WERI-Rb-1 (cell line): ENCODE results near the gene GARIN5A.

Experiments used
- DNase-seq: peaks from one replicate; pipeline ENCODE4 v3.0.0-alpha.2; 2020
- H3K27ac ChIP-seq: fragments of 250-450 bp; sonication (Bioruptor Pico); 2 replicates; pipeline ENCODE4 v1.5.1; 2020; ENCODE audit warnings: mild to moderate bottlenecking, moderate library complexity
- H3K27me3 ChIP-seq: fragments of 250-450 bp; sonication (Bioruptor Pico); 2 replicates; pipeline ENCODE4 v1.5.1; 2021; ENCODE audit warnings: mild to moderate bottlenecking, low read depth, moderate library complexity; ENCODE audit not compliant: insufficient read depth, severe bottlenecking
- H3K36me3 ChIP-seq: fragments of 250-450 bp; sonication (Bioruptor Pico); 2 replicates; pipeline ENCODE4 v1.5.1; 2020; ENCODE audit warnings: mild to moderate bottlenecking, moderate library complexity
- H3K4me3 ChIP-seq: 2 replicates; pipeline ENCODE4 v1.5.1; 2011; ENCODE audit warnings: low read depth, mild to moderate bottlenecking, control low read depth, low read length
- H3K9me3 ChIP-seq: fragments of 250-450 bp; sonication (Bioruptor Pico); 2 replicates; pipeline ENCODE4 v1.5.1; 2021; ENCODE audit warnings: mild to moderate bottlenecking, moderate library complexity; ENCODE audit not compliant: severe bottlenecking
- TF ChIP-seq, protein P1 (sequence below): IDR thresholded peaks from 2 replicates; pipeline ENCODE4 v1.5.1; 2011; ENCODE audit warnings: low read depth, mild to moderate bottlenecking, control low read depth, inconsistent platforms, low read length

GARIN5A gene

DNA sequence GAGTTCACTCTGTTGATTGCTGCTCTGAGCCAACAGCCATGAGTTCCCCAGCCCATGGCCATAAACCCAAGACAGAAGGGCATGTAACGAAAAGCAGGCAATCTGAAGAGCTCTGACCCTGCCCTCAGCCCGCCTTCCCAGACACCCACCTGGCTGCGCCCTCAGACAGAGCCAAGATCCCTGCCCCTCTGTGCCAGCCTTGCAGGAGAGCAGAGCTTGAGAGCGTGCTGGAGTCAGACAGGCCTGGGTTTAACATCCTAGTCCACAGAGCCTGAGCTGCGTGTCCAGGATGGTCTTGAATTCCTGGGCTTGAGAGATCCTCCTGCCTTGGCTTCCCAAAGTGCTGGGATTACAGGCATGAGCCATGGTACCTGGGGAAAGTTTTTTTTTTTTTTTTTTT, 19.3 kb downstream of the GARIN5A start:
- H3K27me3 ChIP-seq, result no peaks in the 10 kb centered on the region
- no peak for DNase-seq
- no peaks in the 10 kb centered on the region for H3K36me3 ChIP-seq
- no peak overlapping the region for H3K27ac ChIP-seq
- TF ChIP-seq, protein P1, sequence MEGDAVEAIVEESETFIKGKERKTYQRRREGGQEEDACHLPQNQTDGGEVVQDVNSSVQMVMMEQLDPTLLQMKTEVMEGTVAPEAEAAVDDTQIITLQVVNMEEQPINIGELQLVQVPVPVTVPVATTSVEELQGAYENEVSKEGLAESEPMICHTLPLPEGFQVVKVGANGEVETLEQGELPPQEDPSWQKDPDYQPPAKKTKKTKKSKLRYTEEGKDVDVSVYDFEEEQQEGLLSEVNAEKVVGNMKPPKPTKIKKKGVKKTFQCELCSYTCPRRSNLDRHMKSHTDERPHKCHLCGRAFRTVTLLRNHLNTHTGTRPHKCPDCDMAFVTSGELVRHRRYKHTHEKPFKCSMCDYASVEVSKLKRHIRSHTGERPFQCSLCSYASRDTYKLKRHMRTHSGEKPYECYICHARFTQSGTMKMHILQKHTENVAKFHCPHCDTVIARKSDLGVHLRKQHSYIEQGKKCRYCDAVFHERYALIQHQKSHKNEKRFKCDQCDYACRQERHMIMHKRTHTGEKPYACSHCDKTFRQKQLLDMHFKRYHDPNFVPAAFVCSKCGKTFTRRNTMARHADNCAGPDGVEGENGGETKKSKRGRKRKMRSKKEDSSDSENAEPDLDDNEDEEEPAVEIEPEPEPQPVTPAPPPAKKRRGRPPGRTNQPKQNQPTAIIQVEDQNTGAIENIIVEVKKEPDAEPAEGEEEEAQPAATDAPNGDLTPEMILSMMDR, result no peak
- no peaks in the 10 kb centered on the region for H3K9me3 ChIP-seq
- H3K4me3 ChIP-seq, result no peak overlapping the region

GRCh38 chr19:50455992-50456391, 20.7 kb downstream of the GARIN5A start:
- no peaks in the 10 kb centered on the region for H3K36me3 ChIP-seq
- no peak overlapping the region for H3K27ac ChIP-seq
- H3K27me3 ChIP-seq, result no peaks in the 10 kb centered on the region
- H3K9me3 ChIP-seq, result no peaks in the 10 kb centered on the region
- no peak overlapping the region for H3K4me3 ChIP-seq
- TF ChIP-seq, protein P1, result no peak
- DNase-seq, result no peak

DNA sequence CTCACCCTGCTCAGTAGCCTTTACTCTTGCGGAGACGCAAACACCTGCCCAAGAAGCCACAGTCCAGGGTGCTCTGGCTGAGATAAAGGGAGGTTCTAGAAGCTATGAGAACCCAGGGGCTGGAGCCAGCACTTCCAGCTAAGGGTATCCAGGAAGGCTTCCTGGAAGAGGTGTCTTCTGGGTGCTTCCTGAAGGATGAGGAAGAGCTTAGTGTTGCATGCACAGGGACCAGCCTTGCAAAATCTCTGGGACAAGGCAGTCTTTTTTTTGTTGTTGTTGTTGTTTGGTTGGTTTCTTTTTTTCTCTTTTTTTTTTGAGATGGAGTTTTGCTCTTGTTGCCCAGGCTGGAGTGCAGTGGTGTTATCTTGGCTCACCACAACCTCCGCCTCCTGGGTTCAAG, 23.4 kb downstream of the GARIN5A start:
- no peak overlapping the region for H3K27ac ChIP-seq
- DNase-seq, result no peak
- H3K4me3 ChIP-seq, result no peak overlapping the region
- H3K36me3 ChIP-seq, result no peaks in the 10 kb centered on the region
- no peaks in the 10 kb centered on the region for H3K27me3 ChIP-seq
- no peaks in the 10 kb centered on the region for H3K9me3 ChIP-seq
- TF ChIP-seq, protein P1, result no peak

GRCh38 chr19:50451223-50451534, 25.5 kb downstream of the GARIN5A start:
- no peaks in the 10 kb centered on the region for H3K9me3 ChIP-seq
- TF ChIP-seq, protein P1, result no peak
- no peak overlapping the region for H3K27ac ChIP-seq
- DNase-seq, result no peak
- H3K4me3 ChIP-seq, result peak overlapping the region; percentile 53
- H3K36me3 ChIP-seq, result no peaks in the 10 kb centered on the region
- H3K27me3 ChIP-seq, result no peaks in the 10 kb centered on the region

- TF ChIP-seq, protein P1, result no peak
Measured at GRCh38 chr19:50450369-50451222, 26.1 kb downstream of the GARIN5A start.

GRCh38 chr19:50449236-50449899, 27.3 kb downstream of the GARIN5A start:
- no peaks in the 10 kb centered on the region for H3K36me3 ChIP-seq
- H3K9me3 ChIP-seq, result no peaks in the 10 kb centered on the region
- no peaks in the 10 kb centered on the region for H3K27me3 ChIP-seq
- no peak for DNase-seq
- TF ChIP-seq, protein P1, result no peak
- H3K27ac ChIP-seq, result no peak overlapping the region
- H3K4me3 ChIP-seq, result no peak overlapping the region

More at GRCh38 chr19:50450369-50451222, 26.1 kb downstream of the GARIN5A start:
- H3K27me3 ChIP-seq, result no peaks in the 10 kb centered on the region
- no peak overlapping the region for H3K27ac ChIP-seq
- no peaks in the 10 kb centered on the region for H3K9me3 ChIP-seq
- DNase-seq, result peak; percentile 34
- H3K36me3 ChIP-seq, result no peaks in the 10 kb centered on the region
- peak overlapping the region; percentile 53 for H3K4me3 ChIP-seq
